ENCODE measurements around the gene SLC22A3. TPM values are rescaled to one million over a fixed set of nuclear protein-coding genes. Genes with fewer than 3 reads are reported as not detected.

Gene SLC22A3
- total RNA-seq, 1 donor from 2014 or later = 0.07 TPM

- Histone ChIP-seq H3K4me1 (no peaks in the 10 kb centered on the region), H4K20me1 (ENCODE audit: low read depth) (no peaks in the 10 kb centered on the region), H3K9ac (no peak overlapping the region), H3K9me3 (ENCODE audit: low read depth) (no peaks in the 10 kb centered on the region), H3K27me3 (no peaks in the 10 kb centered on the region), H3K4me2 (no peak overlapping the region), H2AFZ (replicated peaks) (no peak overlapping the region), H3K79me2 (ENCODE audit: low read depth) (no peaks in the 10 kb centered on the region), H3K27ac (no peak overlapping the region), H3K36me3 (no peaks in the 10 kb centered on the region), H3F3A (ENCODE audit: low read depth) (no peaks in the 10 kb centered on the region), H3K4me3 (no peak overlapping the region)
- peaks cover 2% of the 10 kb centered on the region for H3K27me3 Mint-ChIP-seq (ENCODE audit: insufficient read depth, low read depth)
- no peak overlapping the region for H3K4me3 Mint-ChIP-seq
- no peaks in the 10 kb centered on the region for H3K9me3 Mint-ChIP-seq
- peaks cover 13% of the 10 kb centered on the region for H3K4me1 Mint-ChIP-seq
- no peak overlapping the region for H3K27ac Mint-ChIP-seq
- no peak for DNase-seq (ENCODE audit: low spot score)
- no peaks in the 10 kb centered on the region for H3K36me3 Mint-ChIP-seq
- no peak for TF ChIP-seq CTCF (IDR thresholded peaks at IDR 0.05)
- TF ChIP-seq EZH2 (IDR thresholded peaks at IDR 0.05) = no peak
- TF ChIP-seq EZH2phosphoT487 (IDR thresholded peaks at IDR 0.05) = no peak
These were observed 90.3 kb downstream of the SLC22A3 start for GRCh38 chr6:160438481-160438880.

GRCh38 chr6:160439751-160440150 lies 91.6 kb downstream of the SLC22A3 start:
- H3F3A ChIP-seq (ENCODE audit: low read depth) = no peaks in the 10 kb centered on the region
- no peaks in the 10 kb centered on the region for H3K79me2 ChIP-seq (ENCODE audit: low read depth)
- Mint-ChIP-seq H3K36me3 (no peaks in the 10 kb centered on the region), H3K4me3 (no peak overlapping the region), H3K9me3 (no peaks in the 10 kb centered on the region), H3K27me3 (ENCODE audit: insufficient read depth, low read depth) (peaks cover 2% of the 10 kb centered on the region), H3K4me1 (peaks cover 13% of the 10 kb centered on the region), H3K27ac (no peak overlapping the region)
- no peak overlapping the region for H3K9ac ChIP-seq
- no peaks in the 10 kb centered on the region for H3K4me1 ChIP-seq
- no peak overlapping the region for H3K27ac ChIP-seq
- H3K27me3 ChIP-seq = no peaks in the 10 kb centered on the region
- no peak overlapping the region for H3K4me2 ChIP-seq
- H3K9me3 ChIP-seq (ENCODE audit: low read depth) = no peaks in the 10 kb centered on the region
- peak; percentile 18 for DNase-seq (ENCODE audit: low spot score)
- H2AFZ ChIP-seq (replicated peaks) = no peak overlapping the region
- TF ChIP-seq EZH2 (IDR thresholded peaks at IDR 0.05) (no peak), CTCF (IDR thresholded peaks at IDR 0.05) (no peak), EZH2phosphoT487 (IDR thresholded peaks at IDR 0.05) (no peak)
- no peak overlapping the region for H3K4me3 ChIP-seq
- no peaks in the 10 kb centered on the region for H4K20me1 ChIP-seq (ENCODE audit: low read depth)
- H3K36me3 ChIP-seq = no peaks in the 10 kb centered on the region

- H4K20me1 ChIP-seq (ENCODE audit: low read depth) = no peaks in the 10 kb centered on the region
- no peaks in the 10 kb centered on the region for H3K4me1 ChIP-seq
- Mint-ChIP-seq H3K27me3 (ENCODE audit: insufficient read depth, low read depth) (peaks cover 8% of the 10 kb centered on the region), H3K4me1 (peaks cover 18% of the 10 kb centered on the region), H3K9me3 (no peaks in the 10 kb centered on the region), H3K27ac (no peak overlapping the region), H3K36me3 (no peaks in the 10 kb centered on the region), H3K4me3 (no peak overlapping the region)
- H3K36me3 ChIP-seq = no peaks in the 10 kb centered on the region
- H3K4me3 ChIP-seq = no peak overlapping the region
- no peak overlapping the region for H2AFZ ChIP-seq (replicated peaks)
- DNase-seq (ENCODE audit: low spot score) = no peak
- H3K9me3 ChIP-seq (ENCODE audit: low read depth) = no peaks in the 10 kb centered on the region
- H3K27me3 ChIP-seq = no peaks in the 10 kb centered on the region
- no peaks in the 10 kb centered on the region for H3K79me2 ChIP-seq (ENCODE audit: low read depth)
- no peak overlapping the region for H3K9ac ChIP-seq
- no peaks in the 10 kb centered on the region for H3F3A ChIP-seq (ENCODE audit: low read depth)
- no peak overlapping the region for H3K4me2 ChIP-seq
- TF ChIP-seq CTCF (IDR thresholded peaks at IDR 0.05) = no peak
- TF ChIP-seq EZH2phosphoT487 (IDR thresholded peaks at IDR 0.05) = no peak
- TF ChIP-seq EZH2 (IDR thresholded peaks at IDR 0.05) = no peak
- no peak overlapping the region for H3K27ac ChIP-seq
These were observed 94.0 kb downstream of the SLC22A3 start for GRCh38 chr6:160442151-160442550.
